ENCODE measurements around the gene ZFYVE16.
A peak's percentile ranks its signal among the peaks of the same experiment; 100 is the strongest.
"Not testable (repeated sequence)": the region's sequence is repeated elsewhere in the genome, so short reads cannot be mapped to it uniquely, and the experiment has no call there.

ZFYVE16 gene

DNA sequence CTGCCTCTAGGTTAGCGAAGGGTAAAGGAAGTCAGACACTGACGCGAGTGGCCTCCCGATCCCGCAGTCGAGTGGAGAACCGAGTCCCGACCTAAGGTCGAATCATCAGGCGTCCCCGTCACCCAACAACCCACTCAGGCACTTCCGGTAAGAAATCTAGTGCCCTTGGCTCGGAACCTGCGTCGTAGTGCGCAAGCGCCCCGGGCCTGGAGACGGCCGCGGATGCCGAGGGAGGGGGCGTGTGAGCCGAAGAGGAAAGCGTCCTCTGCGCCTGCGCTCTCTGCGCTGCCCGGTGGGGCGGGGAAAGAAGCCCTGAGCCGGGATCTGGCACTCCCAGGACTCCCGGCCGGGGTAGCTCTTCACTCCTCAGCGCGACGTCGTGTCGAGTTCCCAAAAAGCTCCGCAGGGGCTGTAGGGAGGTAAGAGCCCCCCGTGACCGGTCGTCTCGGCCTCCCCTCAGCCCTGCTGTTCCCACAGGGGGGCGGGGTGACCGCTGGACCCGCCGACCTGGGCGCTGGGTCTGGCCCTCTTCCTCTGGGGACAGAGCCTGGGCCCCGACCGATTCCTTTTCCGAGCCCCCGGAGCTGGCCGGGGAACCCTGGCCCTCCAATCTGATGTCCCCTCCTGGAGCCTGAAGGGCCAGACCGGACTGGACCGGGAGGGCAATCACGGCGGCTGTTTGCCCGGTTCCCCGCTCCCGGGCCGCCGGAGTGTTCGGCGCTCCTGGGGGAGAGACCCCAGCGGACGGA lies at the start of gene ZFYVE16:
Gene ZFYVE16 (plus strand): TSS at position 330 of the 749 bp plus-strand sequence. CDS start 26,084 bp downstream, outside the sequence.
- peak; percentile 97 for FAIRE-seq

DNA sequence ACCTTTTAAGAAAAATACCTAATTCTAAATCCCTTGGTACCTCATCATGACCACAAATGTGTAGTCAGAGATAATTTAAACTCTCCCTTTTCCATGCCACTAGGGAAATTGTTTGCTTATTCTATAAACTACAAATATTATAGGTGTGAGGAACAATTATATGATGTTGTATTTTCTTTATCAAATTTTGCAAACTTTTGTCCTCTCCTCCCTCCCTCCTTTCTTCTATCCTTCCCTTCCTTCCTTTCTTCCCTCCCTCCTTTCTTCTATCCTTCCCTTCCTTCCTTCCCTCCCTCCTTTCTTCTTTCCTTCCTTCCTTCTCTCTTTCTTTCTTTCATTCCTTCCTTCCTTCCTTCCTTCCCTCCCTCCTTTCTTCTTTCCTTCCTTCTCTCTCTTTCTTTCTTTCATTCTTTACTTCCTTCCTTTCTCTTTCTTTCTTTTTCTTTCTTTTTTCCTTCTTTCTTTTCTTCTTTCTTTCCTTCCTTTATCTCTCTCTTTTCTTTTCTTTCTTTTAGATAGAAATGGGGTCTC lies 46.9 kb upstream of the ZFYVE16 start:
- FAIRE-seq: no peak

GRCh38 chr5:80364892-80365291 lies 43.0 kb upstream of the ZFYVE16 start:
- no peak for FAIRE-seq

- FAIRE-seq: no peak
These were observed 39.0 kb upstream of the ZFYVE16 start for GRCh38 chr5:80368661-80369480.

DNA sequence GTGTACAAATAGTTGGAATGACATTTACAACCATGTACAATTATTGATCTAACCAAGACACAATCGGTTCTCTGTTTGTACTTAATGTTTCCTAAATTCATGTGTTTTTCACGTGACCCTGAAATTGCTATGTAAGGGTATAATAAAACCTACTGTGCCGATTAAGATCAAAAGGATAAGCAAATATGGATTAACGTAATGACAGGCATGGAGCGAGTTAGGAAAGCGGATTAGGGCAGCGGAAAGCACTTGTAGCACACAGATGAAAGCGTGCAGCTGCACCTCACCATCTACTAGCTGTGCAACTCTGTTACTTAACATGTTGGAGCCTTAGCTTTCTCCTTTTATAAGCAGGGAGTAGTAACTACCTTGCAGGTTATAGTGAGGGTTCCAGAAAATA lies 38.3 kb upstream of the ZFYVE16 start:
- no peak for FAIRE-seq

DNA sequence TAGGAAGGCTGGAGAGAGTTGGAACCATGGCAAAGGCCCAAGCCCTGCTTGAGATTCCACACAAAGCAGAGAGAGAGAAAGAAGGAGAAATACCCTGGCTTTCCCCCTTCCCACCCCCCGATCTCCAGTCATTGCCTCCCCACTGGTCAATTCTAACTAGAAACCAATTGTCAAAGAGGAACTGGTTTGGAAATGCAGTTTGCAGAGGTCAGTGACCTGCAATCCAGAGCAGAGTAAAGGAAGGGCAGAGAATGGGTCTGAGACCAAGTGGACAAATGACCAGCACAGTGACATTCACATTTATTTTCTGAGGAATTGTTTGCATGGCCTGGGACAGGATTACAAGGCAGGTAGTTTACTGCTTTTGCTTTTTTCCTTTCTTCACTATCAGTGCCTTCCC lies 37.5 kb upstream of the ZFYVE16 start:
- FAIRE-seq: no peak

- no peak for FAIRE-seq
These were observed 35.1 kb upstream of the ZFYVE16 start for GRCh38 chr5:80372780-80373179.

DNA sequence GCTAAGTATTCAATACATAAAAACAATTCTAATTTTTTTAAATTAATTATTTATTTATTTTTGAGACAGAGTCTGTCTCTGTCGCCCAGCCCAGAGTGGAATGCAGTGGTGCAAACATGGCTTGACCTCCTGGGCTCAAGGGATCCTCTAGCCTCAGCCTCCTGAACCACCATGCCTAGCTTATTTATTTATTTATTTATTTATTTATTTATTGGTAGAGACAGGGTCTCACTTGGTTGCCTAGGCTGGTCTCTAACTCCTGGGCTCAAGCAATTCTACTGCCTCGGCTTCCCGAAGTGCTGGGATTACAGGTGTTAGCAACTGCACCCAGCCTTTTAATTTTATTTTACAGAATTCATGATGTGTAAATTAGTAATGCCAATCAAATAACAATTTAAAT lies 33.7 kb upstream of the ZFYVE16 start:
- FAIRE-seq: no peak

DNA sequence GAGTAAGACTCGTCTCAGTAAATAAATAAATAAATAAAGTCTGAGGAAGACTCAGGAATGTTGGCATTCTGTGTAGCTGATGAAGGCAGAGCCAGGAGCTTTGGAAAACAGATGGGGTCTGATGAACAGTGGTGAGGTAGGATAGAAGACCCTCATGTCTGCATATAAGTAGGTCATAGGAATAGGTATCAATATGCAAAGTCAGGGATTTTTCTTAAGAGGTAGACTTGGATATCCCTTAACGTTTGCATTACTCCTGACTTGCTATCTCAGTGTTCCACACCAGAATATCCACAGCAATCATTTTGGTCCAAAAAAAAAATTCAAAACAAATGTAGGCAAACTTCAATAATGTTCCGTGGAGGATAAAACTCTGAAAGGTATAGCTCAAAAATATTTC lies 31.3 kb upstream of the ZFYVE16 start:
- no peak for FAIRE-seq

- FAIRE-seq: no peak
These were observed 25.4 kb upstream of the ZFYVE16 start for GRCh38 chr5:80382488-80382887.

DNA sequence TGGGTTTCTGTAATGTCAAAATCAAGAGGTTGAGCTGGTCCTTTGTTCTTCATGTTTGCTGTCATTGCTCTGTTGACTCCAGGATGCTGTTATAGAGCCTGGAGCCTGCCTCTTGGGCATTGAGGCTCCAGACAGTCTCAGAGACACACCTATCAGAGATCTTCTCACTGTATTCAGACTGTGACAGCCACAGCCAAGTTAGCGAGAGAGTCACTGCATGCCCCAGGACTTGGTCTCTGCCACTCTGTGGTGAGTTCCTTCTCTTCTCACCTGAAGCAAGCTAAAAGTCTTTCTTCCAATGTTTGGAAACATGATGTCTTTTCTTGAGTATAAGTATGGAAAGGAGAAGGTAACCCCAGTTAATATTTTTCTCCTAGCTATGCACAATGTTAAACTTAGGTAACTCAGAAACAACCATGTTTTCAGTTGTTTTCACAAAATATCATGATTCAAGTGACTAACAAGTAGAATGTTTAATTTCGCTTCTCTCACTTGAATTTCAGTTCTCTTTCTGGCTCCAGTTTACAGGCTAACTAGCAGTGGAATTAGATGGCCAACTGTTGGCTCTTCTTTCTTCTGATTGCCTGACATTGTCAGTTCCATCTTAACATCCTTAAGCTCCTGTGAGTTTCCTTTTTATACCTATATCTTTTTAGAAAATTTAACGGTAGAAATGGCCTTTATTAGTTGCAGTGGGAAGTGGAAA lies 20.6 kb upstream of the ZFYVE16 start:
- FAIRE-seq: no peak

DNA sequence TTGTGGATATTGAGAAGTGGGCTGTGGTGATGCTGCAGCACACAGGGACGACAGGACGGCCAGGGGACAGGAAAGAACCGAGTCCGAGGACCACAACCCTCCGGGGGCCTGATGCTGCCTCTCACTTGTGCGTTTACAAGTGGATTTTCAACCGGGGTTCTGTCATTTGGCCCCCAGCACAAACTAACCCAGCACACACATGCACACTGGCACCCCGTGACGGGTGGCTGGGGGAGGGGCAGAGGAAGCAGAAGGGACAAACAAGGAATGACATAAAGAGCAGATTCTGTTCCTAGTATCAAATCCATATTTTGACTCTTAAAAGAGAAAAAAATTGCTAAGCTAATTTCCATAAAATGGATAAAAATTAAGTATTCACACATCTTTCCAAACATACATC lies 18.3 kb upstream of the ZFYVE16 start:
- FAIRE-seq: no peak

DNA sequence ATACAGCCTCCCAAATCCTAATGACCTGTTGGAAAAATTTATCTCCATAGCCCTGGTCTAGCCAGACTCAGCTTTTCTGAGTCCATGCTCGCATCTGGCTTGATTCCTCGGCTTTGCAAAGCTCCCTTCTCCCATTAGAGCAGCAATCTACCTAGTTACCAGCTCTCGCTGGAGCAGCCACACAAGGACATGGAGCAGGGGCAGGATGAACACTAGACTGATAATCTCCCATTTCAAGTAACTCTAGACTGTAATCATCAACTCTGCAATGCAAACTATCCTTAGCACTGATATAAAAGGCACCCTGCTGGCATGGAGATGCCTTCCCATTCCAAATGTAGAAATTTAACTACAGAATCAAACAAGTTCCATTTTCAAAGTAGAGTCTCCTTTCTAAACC lies 17.5 kb upstream of the ZFYVE16 start:
- FAIRE-seq: not testable (repeated sequence)

- FAIRE-seq: not testable (repeated sequence)
These were observed 16.6 kb upstream of the ZFYVE16 start for GRCh38 chr5:80391267-80391666.

DNA sequence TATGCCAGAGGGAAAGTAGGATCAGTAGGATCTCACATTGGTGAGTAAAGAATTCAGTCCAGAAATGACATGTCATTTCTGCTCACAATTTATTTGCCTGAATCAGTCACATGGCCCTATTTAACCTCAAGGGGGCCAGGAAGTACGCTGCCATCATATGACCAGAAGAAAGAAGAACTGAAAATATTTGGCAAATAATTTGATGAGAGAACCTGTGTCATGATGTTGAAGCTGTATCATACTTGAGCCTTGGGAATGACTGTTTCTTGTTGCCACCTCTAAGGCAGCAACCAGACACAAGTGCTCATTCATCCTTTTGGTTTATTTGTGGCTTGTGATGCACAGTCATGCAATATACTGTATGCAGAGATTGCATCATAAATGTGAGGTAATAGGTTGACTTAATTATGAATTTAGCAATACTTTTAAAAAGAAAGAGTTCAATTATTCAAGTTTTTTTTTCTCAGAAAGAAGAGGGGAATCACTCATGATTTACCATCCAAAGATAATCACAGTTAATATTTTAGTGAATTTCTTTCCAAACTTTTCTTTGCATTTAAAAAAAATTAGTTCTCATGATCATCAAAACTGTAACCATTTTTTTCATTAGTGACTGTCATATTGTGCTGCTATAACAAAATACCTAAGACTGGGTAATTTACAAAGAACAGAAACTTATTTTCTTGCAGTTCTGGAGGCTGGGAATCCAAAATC lies 8.2 kb upstream of the ZFYVE16 start:
- no peak for FAIRE-seq

DNA sequence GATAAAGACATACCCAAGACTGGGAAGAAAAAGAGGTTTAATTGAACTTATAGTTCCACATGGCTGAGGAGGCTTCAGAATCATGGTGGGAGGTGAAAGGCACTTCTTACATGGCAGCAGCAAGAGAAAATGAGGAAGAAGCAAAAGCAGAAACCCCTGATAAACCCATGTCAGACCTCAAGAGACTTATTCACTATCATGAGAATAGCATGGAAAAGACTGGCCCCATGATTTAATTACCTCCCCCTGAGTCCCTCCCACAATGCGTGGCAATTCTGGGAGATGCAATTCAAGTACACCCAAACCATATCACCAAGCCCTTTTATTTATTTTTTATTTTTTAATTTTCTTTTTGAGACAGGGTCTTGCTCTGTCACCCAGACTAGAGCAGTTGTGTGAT lies 7.5 kb upstream of the ZFYVE16 start:
- not testable (repeated sequence) for FAIRE-seq

- no peak for FAIRE-seq
These were observed 4.1 kb upstream of the ZFYVE16 start for GRCh38 chr5:80403782-80404181.

- no peak for FAIRE-seq
These were observed 707 bp upstream of the ZFYVE16 start for GRCh38 chr5:80406980-80407734.

GRCh38 chr5:80408484-80409366 lies 861 bp downstream of the ZFYVE16 start:
- FAIRE-seq: peak; percentile 58

GRCh38 chr5:80409367-80409966 lies 1.6 kb downstream of the ZFYVE16 start:
- FAIRE-seq: no peak
